ENCODE results near the gene EIF4B.

The EIF4B gene

GRCh38 chr12:53047221-53048032 is 41.2 kb downstream of the EIF4B start:
- DNase-seq = peak; percentile 67

- no peak for DNase-seq
These were observed 42.0 kb downstream of the EIF4B start for GRCh38 chr12:53048033-53048779.

- no peak for DNase-seq
These were observed 42.6 kb downstream of the EIF4B start for GRCh38 chr12:53048780-53049401.

GRCh38 chr12:53049571-53050318 is 43.5 kb downstream of the EIF4B start, which contains the start of gene TNS2:
TSS of gene TNS2 (plus strand) at chr12:53050065. CDS start at chr12:53050186, 121 bp downstream.
- DNase-seq = no peak

- no peak for DNase-seq
These were observed 44.3 kb downstream of the EIF4B start for GRCh38 chr12:53050426-53051057.

GRCh38 chr12:53051058-53051880 is 45.0 kb downstream of the EIF4B start:
- no peak for DNase-seq

GRCh38 chr12:53051881-53052412 is 45.7 kb downstream of the EIF4B start:
- no peak for DNase-seq

- no peak for DNase-seq
These were observed 46.4 kb downstream of the EIF4B start for GRCh38 chr12:53052419-53053217.

GRCh38 chr12:53053218-53054111 is 47.2 kb downstream of the EIF4B start:
- DNase-seq = no peak

GRCh38 chr12:53054112-53054878 is 48.0 kb downstream of the EIF4B start:
- peak; percentile 72 for DNase-seq

GRCh38 chr12:53055471-53056266 is 49.4 kb downstream of the EIF4B start:
- DNase-seq = no peak

GRCh38 chr12:53056296-53056695 is 50.0 kb downstream of the EIF4B start:
- DNase-seq = no peak

GRCh38 chr12:53056901-53057300 is 50.6 kb downstream of the EIF4B start:
- DNase-seq = no peak

GRCh38 chr12:53057816-53058500 is 51.7 kb downstream of the EIF4B start:
- DNase-seq = no peak

- no peak for DNase-seq
These were observed 52.6 kb downstream of the EIF4B start for GRCh38 chr12:53058674-53059433.
